Parathyroid adenoma (tissue), 2 donors: ENCODE measurements around the gene PPP1R17.

ENCODE experiments used
- H2AFZ ChIP-seq: fragments of 300-600 bp; sonication (generic); one replicate; pipeline ENCODE4 v1.7.0; 2017; ENCODE audit warnings: antibody characterized with exemption, mild to moderate bottlenecking
- H3K27ac ChIP-seq: fragments of 300-600 bp; sonication (generic); one replicate; pipeline ENCODE4 v1.7.0; 2017
- H3K27me3 ChIP-seq: fragments of 300-600 bp; sonication (generic); one replicate; pipeline ENCODE4 v1.7.0; 2017; ENCODE audit warnings: low read length; ENCODE audit not compliant: control insufficient read depth, insufficient read depth
- H3K36me3 ChIP-seq: fragments of 300-600 bp; sonication (generic); one replicate; pipeline ENCODE4 v1.7.0; 2017; ENCODE audit warnings: low read length; ENCODE audit not compliant: control insufficient read depth, insufficient read depth
- H3K4me1 ChIP-seq: fragments of 300-600 bp; sonication (generic); one replicate; pipeline ENCODE4 v1.7.0; 2017; ENCODE audit warnings: control low read depth
- H3K4me2 ChIP-seq: fragments of 300-600 bp; sonication (generic); one replicate; pipeline ENCODE4 v1.7.0; 2017; ENCODE audit warnings: low read length
- H3K4me3 ChIP-seq: fragments of 300-600 bp; sonication (generic); one replicate; pipeline ENCODE4 v1.7.0; 2017; ENCODE audit warnings: low read depth, low read length
- H3K79me2 ChIP-seq: fragments of 300-600 bp; sonication (generic); one replicate; pipeline ENCODE4 v1.7.0; 2017; ENCODE audit warnings: control low read depth
- H3K9ac ChIP-seq: fragments of 300-600 bp; sonication (generic); one replicate; pipeline ENCODE4 v1.7.0; 2017; ENCODE audit warnings: mild to moderate bottlenecking
- H3K9me3 ChIP-seq: fragments of 300-600 bp; sonication (generic); one replicate; pipeline ENCODE4 v1.7.0; 2017; ENCODE audit warnings: low read length; ENCODE audit not compliant: control insufficient read depth
- CTCF ChIP-seq: fragments of 300-600 bp; sonication (generic); IDR thresholded peaks from one replicate; pipeline ENCODE4 v1.7.0; 2017; ENCODE audit warnings: antibody characterized with exemption, mild to moderate bottlenecking
- donor health status: primary hyperparathyroidism.

The PPP1R17 gene

GRCh38 chr7:31707089-31707488, 20.1 kb downstream of the PPP1R17 start:
- H3K9ac ChIP-seq, result no peak overlapping the region
- H3K27me3 ChIP-seq, result no peaks in the 10 kb centered on the region
- H3K36me3 ChIP-seq, result no peaks in the 10 kb centered on the region
- H3K79me2 ChIP-seq, result no peaks in the 10 kb centered on the region
- no peaks in the 10 kb centered on the region for H3K4me1 ChIP-seq
- no peaks in the 10 kb centered on the region for H3K9me3 ChIP-seq
- TF ChIP-seq CTCF, result no peak
- H3K4me3 ChIP-seq, result no peak overlapping the region
- H2AFZ ChIP-seq, result no peak overlapping the region
- H3K4me2 ChIP-seq, result no peak overlapping the region
- no peak overlapping the region for H3K27ac ChIP-seq

GRCh38 chr7:31710171-31710570, 23.2 kb downstream of the PPP1R17 start:
- H3K27me3 ChIP-seq, result no peaks in the 10 kb centered on the region
- no peak overlapping the region for H2AFZ ChIP-seq
- H3K4me1 ChIP-seq, result no peaks in the 10 kb centered on the region
- no peak overlapping the region for H3K9ac ChIP-seq
- no peak overlapping the region for H3K4me2 ChIP-seq
- no peaks in the 10 kb centered on the region for H3K9me3 ChIP-seq
- no peaks in the 10 kb centered on the region for H3K79me2 ChIP-seq
- TF ChIP-seq CTCF, result no peak
- no peak overlapping the region for H3K27ac ChIP-seq
- H3K4me3 ChIP-seq, result no peak overlapping the region
- no peaks in the 10 kb centered on the region for H3K36me3 ChIP-seq

- Histone ChIP-seq H3K9ac (no peak overlapping the region), H2AFZ (no peak overlapping the region), H3K36me3 (no peaks in the 10 kb centered on the region), H3K9me3 (no peaks in the 10 kb centered on the region), H3K4me2 (no peak overlapping the region), H3K4me1 (no peaks in the 10 kb centered on the region), H3K27ac (no peak overlapping the region), H3K79me2 (no peaks in the 10 kb centered on the region), H3K27me3 (no peaks in the 10 kb centered on the region), H3K4me3 (no peak overlapping the region)
- TF ChIP-seq CTCF, result no peak
These were observed 29.3 kb downstream of the PPP1R17 start for GRCh38 chr7:31716355-31716754.

GRCh38 chr7:31720366-31720765, 33.4 kb downstream of the PPP1R17 start:
- Histone ChIP-seq H3K4me3 (no peak overlapping the region), H3K27ac (no peak overlapping the region), H3K79me2 (no peaks in the 10 kb centered on the region), H2AFZ (no peak overlapping the region), H3K27me3 (no peaks in the 10 kb centered on the region), H3K9me3 (no peaks in the 10 kb centered on the region), H3K4me1 (no peaks in the 10 kb centered on the region), H3K4me2 (no peak overlapping the region), H3K9ac (no peak overlapping the region), H3K36me3 (no peaks in the 10 kb centered on the region)
- TF ChIP-seq CTCF, result no peak

- H3K4me2 ChIP-seq, result no peak overlapping the region
- H3K79me2 ChIP-seq, result no peaks in the 10 kb centered on the region
- H2AFZ ChIP-seq, result no peak overlapping the region
- TF ChIP-seq CTCF, result no peak
- no peaks in the 10 kb centered on the region for H3K36me3 ChIP-seq
- H3K27ac ChIP-seq, result no peak overlapping the region
- H3K27me3 ChIP-seq, result no peaks in the 10 kb centered on the region
- H3K9me3 ChIP-seq, result no peaks in the 10 kb centered on the region
- no peaks in the 10 kb centered on the region for H3K4me1 ChIP-seq
- no peak overlapping the region for H3K9ac ChIP-seq
- no peak overlapping the region for H3K4me3 ChIP-seq
These were observed 37.7 kb downstream of the PPP1R17 start for GRCh38 chr7:31724696-31725095.
